Measurements from ENCODE around the gene SET.
"Not testable (repeated sequence)": the region's sequence is repeated elsewhere in the genome, so short reads cannot be mapped to it uniquely, and the experiment has no call there.

DNA sequence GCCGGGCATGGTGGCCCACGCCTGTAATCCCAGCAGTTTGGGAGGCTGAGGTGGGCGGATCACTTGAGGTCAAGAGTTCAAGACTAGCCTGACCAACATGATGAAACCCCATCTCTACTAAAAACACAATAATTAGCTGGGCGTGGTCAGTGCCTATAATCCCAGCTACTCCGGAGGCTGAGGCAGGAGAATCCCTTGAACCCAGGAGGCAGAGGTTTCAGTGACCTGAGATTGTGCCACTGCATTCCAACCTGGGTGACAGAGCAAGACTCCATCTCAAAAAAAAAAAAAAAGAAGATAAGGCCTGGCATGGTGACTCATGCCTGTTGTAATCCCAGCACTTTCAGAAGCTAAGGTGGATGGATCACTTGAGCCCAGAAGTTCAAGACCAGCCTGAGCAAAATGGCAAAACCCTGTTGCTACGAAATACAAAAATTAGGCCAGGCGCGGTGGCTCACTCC is 22.5 kb upstream of the SET start:
- not testable (repeated sequence) for TF ChIP-seq EP300 (IDR thresholded peaks at IDR 0.05; ENCODE audit: borderline replicate concordance in 1 of 2, low read depth in 1 of 2, low read length in 1 of 2); RFX5 (IDR thresholded peaks at IDR 0.05; ENCODE audit: low read length)
- TF ChIP-seq, protein P1, sequence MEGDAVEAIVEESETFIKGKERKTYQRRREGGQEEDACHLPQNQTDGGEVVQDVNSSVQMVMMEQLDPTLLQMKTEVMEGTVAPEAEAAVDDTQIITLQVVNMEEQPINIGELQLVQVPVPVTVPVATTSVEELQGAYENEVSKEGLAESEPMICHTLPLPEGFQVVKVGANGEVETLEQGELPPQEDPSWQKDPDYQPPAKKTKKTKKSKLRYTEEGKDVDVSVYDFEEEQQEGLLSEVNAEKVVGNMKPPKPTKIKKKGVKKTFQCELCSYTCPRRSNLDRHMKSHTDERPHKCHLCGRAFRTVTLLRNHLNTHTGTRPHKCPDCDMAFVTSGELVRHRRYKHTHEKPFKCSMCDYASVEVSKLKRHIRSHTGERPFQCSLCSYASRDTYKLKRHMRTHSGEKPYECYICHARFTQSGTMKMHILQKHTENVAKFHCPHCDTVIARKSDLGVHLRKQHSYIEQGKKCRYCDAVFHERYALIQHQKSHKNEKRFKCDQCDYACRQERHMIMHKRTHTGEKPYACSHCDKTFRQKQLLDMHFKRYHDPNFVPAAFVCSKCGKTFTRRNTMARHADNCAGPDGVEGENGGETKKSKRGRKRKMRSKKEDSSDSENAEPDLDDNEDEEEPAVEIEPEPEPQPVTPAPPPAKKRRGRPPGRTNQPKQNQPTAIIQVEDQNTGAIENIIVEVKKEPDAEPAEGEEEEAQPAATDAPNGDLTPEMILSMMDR (IDR thresholded peaks at IDR 0.05), result not testable (repeated sequence)

Measured in SK-N-SH (cell line).